NCI-H460 (cell line): ENCODE measurements around the gene CPA4. TPM values are rescaled to one million over a fixed set of nuclear protein-coding genes. Genes with fewer than 3 reads are reported as not detected.
"Not testable (repeated sequence)": the region's sequence is repeated elsewhere in the genome, so short reads cannot be mapped to it uniquely, and the experiment has no call there.

Experiments used
- DNase-seq: peaks from one replicate; pipeline ENCODE4 v3.0.0-alpha.2; 2016; ENCODE audit warnings: low read depth; ENCODE audit errors: extremely low read depth
- polyA plus RNA-seq: library from polyadenylated mRNA; depleted of rRNA; stranded (reverse); fragments of >200 nt; gene quantifications from 2 replicates; pipeline ENCODE4 v1.2.3, GENCODE V29; 2014; cell fraction: nucleus; rRNA removed
- total RNA-seq: library from RNA; depleted of rRNA; stranded (reverse); fragments of >200 nt; shearing (Covaris generic); gene quantifications from 2 replicates; pipeline ENCODE4 v1.2.3, GENCODE V29; 2014; rRNA removed

CPA4 gene
- 1.6 and 1.8 TPM in 2 replicates for total RNA-seq
- 7.3 and 44.2 TPM in 2 replicates for polyA plus RNA-seq

- DNase-seq = peak; percentile 62
Observed at GRCh38 chr7:130292682-130293257, at the start of gene CPA4. Gene CPA4, plus strand, starts transcription at chr7:130293161. Its CDS starts 20 bp downstream, at chr7:130293181.

GRCh38 chr7:130243486-130243885, 49.5 kb upstream of the CPA4 start:
- not testable (repeated sequence) for DNase-seq

GRCh38 chr7:130246491-130246890, 46.5 kb upstream of the CPA4 start:
- not testable (repeated sequence) for DNase-seq

GRCh38 chr7:130248842-130249241, 44.1 kb upstream of the CPA4 start:
- not testable (repeated sequence) for DNase-seq

GRCh38 chr7:130249626-130250025, 43.3 kb upstream of the CPA4 start:
- not testable (repeated sequence) for DNase-seq

GRCh38 chr7:130254555-130254954, 38.4 kb upstream of the CPA4 start:
- no peak for DNase-seq

GRCh38 chr7:130256704-130257103, 36.3 kb upstream of the CPA4 start:
- DNase-seq = no peak

GRCh38 chr7:130258494-130259078, 34.4 kb upstream of the CPA4 start:
- no peak for DNase-seq

GRCh38 chr7:130262448-130262847, 30.5 kb upstream of the CPA4 start:
- no peak for DNase-seq

- no peak for DNase-seq
Observed at GRCh38 chr7:130263130-130263529, 29.8 kb upstream of the CPA4 start.

GRCh38 chr7:130266258-130266960, 26.6 kb upstream of the CPA4 start, which contains the start of gene CPA2:
Gene CPA2, plus strand, starts transcription at chr7:130266863. Its CDS starts 19 bp downstream, at chr7:130266882.
- DNase-seq = no peak

GRCh38 chr7:130266961-130267321, 26.0 kb upstream of the CPA4 start:
- DNase-seq = no peak

- DNase-seq = no peak
Observed at GRCh38 chr7:130268463-130269317, 24.3 kb upstream of the CPA4 start.

- DNase-seq = no peak
Observed at GRCh38 chr7:130269318-130269694, 23.7 kb upstream of the CPA4 start.

- no peak for DNase-seq
Observed at GRCh38 chr7:130270947-130271800, 21.8 kb upstream of the CPA4 start.

- no peak for DNase-seq
Observed at GRCh38 chr7:130272381-130273080, 20.4 kb upstream of the CPA4 start.

- DNase-seq = no peak
Observed at GRCh38 chr7:130273081-130273932, 19.7 kb upstream of the CPA4 start.

GRCh38 chr7:130273933-130274255, 19.1 kb upstream of the CPA4 start:
- DNase-seq = no peak

- no peak for DNase-seq
Observed at GRCh38 chr7:130274296-130274695, 18.7 kb upstream of the CPA4 start.
